Measurements from ENCODE around the gene NDST3. TPM values are rescaled to one million over a fixed set of nuclear protein-coding genes. Genes with fewer than 3 reads are reported as not detected.

The NDST3 gene
- total and polyA plus RNA-seq, 4 donors, result 0.36 to 2.8 (median 1.4) TPM

- no peaks in the 10 kb centered on the region for H3K36me3 ChIP-seq (ENCODE audit: control insufficient read depth in 4 of 4, insufficient read depth in 3 of 4, low read depth in 1 of 4, low read length in 3 of 4)
- no peaks in the 10 kb centered on the region for H3K4me1 ChIP-seq (ENCODE audit: control insufficient read depth in 4 of 4, insufficient read depth in 4 of 4, low read length in 3 of 4)
- WGBS, result 95% methylated on average over 1 of the region's 1 CpG
- no peak overlapping the region for H3K27ac ChIP-seq (ENCODE audit: low read depth in 1 of 2, low read length in 2 of 2)
- peaks cover 0 to 16% (median 2%) of the 10 kb centered on the region in 4 donors for H3K9me3 ChIP-seq (ENCODE audit: control insufficient read depth in 4 of 4, low read length in 3 of 4)
- no peaks in the 10 kb centered on the region for H3K27me3 ChIP-seq (ENCODE audit: control insufficient read depth in 4 of 4, insufficient read depth in 4 of 4, low read length in 3 of 4)
- no peak overlapping the region for H3K9ac ChIP-seq (ENCODE audit: low read depth in 1 of 2, low read length in 2 of 2)
- DNase-seq (ENCODE audit: low spot score), result no peak
- H3K4me3 ChIP-seq (ENCODE audit: low read depth in 1 of 3, low read length in 3 of 3), result no peak overlapping the region
- TF ChIP-seq RAD21 (IDR thresholded peaks at IDR 0.05) (no peak), RXRA (IDR thresholded peaks at IDR 0.05) (no peak), REST (IDR thresholded peaks at IDR 0.05) (no peak), NR2F2 (IDR thresholded peaks at IDR 0.05) (no peak), EGR1 (IDR thresholded peaks at IDR 0.05; ENCODE audit: low read depth in 2 of 2) (no peak), MAX (IDR thresholded peaks at IDR 0.05) (no peak), FOXA1 (IDR thresholded peaks at IDR 0.05) (no peak), GABPA (IDR thresholded peaks at IDR 0.05 in 1 of 2, conservative IDR thresholded peaks at IDR 0.05 in 1 of 2) (no peak)
- TF ChIP-seq, protein P1, sequence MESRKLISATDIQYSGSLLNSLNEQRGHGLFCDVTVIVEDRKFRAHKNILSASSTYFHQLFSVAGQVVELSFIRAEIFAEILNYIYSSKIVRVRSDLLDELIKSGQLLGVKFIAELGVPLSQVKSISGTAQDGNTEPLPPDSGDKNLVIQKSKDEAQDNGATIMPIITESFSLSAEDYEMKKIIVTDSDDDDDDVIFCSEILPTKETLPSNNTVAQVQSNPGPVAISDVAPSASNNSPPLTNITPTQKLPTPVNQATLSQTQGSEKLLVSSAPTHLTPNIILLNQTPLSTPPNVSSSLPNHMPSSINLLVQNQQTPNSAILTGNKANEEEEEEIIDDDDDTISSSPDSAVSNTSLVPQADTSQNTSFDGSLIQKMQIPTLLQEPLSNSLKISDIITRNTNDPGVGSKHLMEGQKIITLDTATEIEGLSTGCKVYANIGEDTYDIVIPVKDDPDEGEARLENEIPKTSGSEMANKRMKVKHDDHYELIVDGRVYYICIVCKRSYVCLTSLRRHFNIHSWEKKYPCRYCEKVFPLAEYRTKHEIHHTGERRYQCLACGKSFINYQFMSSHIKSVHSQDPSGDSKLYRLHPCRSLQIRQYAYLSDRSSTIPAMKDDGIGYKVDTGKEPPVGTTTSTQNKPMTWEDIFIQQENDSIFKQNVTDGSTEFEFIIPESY (IDR thresholded peaks at IDR 0.05), result no peak
- TF ChIP-seq, protein P2, sequence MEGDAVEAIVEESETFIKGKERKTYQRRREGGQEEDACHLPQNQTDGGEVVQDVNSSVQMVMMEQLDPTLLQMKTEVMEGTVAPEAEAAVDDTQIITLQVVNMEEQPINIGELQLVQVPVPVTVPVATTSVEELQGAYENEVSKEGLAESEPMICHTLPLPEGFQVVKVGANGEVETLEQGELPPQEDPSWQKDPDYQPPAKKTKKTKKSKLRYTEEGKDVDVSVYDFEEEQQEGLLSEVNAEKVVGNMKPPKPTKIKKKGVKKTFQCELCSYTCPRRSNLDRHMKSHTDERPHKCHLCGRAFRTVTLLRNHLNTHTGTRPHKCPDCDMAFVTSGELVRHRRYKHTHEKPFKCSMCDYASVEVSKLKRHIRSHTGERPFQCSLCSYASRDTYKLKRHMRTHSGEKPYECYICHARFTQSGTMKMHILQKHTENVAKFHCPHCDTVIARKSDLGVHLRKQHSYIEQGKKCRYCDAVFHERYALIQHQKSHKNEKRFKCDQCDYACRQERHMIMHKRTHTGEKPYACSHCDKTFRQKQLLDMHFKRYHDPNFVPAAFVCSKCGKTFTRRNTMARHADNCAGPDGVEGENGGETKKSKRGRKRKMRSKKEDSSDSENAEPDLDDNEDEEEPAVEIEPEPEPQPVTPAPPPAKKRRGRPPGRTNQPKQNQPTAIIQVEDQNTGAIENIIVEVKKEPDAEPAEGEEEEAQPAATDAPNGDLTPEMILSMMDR (IDR thresholded peaks at IDR 0.05; ENCODE audit: low read depth, low read length, missing input control), result no peak
Measured at GRCh38 chr4:118167306-118167705, 133.0 kb downstream of the NDST3 start.

DNA sequence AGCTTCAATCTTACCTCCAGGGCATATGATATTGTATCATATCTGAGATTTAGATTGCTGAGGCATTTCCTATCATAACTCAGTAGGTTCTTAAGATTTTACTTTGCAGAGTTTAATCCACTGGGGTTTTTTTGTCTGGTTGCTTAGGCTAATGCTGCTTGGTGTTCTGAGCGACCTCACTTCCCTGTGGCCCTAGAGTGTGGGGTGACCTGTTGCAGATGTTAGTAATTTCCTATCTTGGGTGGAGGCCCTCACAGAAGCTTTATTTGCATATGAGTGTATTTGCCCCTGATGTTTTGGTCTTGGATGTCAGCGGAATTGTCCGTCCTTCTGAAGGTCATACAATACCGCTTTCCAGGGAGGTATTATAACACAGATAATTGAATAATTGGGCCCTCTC, 137.1 kb downstream of the NDST3 start:
- no peak for TF ChIP-seq ATF3 (IDR thresholded peaks at IDR 0.05)
- TF ChIP-seq FOXA1 (IDR thresholded peaks at IDR 0.05), result no peak
- no peak for TF ChIP-seq RAD21 (IDR thresholded peaks at IDR 0.05)
- TF ChIP-seq, protein P2 (IDR thresholded peaks at IDR 0.05; ENCODE audit: low read depth, low read length, missing input control), result no peak
- TF ChIP-seq FOXA2 (IDR thresholded peaks at IDR 0.05), result no peak
- no peak for TF ChIP-seq JUND (IDR thresholded peaks at IDR 0.05)
- TF ChIP-seq RXRA (IDR thresholded peaks at IDR 0.05), result no peak
- TF ChIP-seq HNF4A (conservative IDR thresholded peaks at IDR 0.05), result no peak
- TF ChIP-seq GABPA (IDR thresholded peaks at IDR 0.05 in 1 of 2, conservative IDR thresholded peaks at IDR 0.05 in 1 of 2), result no peak
- TF ChIP-seq EGR1 (IDR thresholded peaks at IDR 0.05; ENCODE audit: low read depth in 2 of 2), result no peak
- no peak for TF ChIP-seq MAX (IDR thresholded peaks at IDR 0.05)
- no peak for TF ChIP-seq HNF4G (IDR thresholded peaks at IDR 0.05)
- no peak for TF ChIP-seq YY1 (IDR thresholded peaks at IDR 0.05)
- no peak for TF ChIP-seq SP1 (IDR thresholded peaks at IDR 0.05)
- TF ChIP-seq NR2F2 (IDR thresholded peaks at IDR 0.05), result no peak
- no peak for TF ChIP-seq REST (IDR thresholded peaks at IDR 0.05)
- Histone ChIP-seq H3K27me3 (ENCODE audit: control insufficient read depth in 4 of 4, insufficient read depth in 4 of 4, low read length in 3 of 4) (no peaks in the 10 kb centered on the region), H3K36me3 (ENCODE audit: control insufficient read depth in 4 of 4, insufficient read depth in 3 of 4, low read depth in 1 of 4, low read length in 3 of 4) (no peaks in the 10 kb centered on the region), H3K4me3 (ENCODE audit: low read depth in 1 of 3, low read length in 3 of 3) (no peak overlapping the region), H3K9ac (ENCODE audit: low read depth in 1 of 2, low read length in 2 of 2) (no peak overlapping the region), H3K4me1 (ENCODE audit: control insufficient read depth in 4 of 4, insufficient read depth in 4 of 4, low read length in 3 of 4) (no peaks in the 10 kb centered on the region), H3K9me3 (ENCODE audit: control insufficient read depth in 4 of 4, low read length in 3 of 4) (peaks cover 0 to 14% (median under 1%) of the 10 kb centered on the region in 4 donors), H3K27ac (ENCODE audit: low read depth in 1 of 2, low read length in 2 of 2) (no peak overlapping the region)
- no peak for DNase-seq (ENCODE audit: low spot score)
- WGBS, result 92% methylated on average over 4 of the region's 4 CpGs

Measured in liver (tissue), 9 donors.